HL-60/S4 treated with retinoic acid at 250 ng/mL for 4 days and 3 days (cell line): ENCODE results near the gene LRRK1.

Experiments used
- in situ Hi-C: fragments of 300-500 bp; cut with MboI; formaldehyde crosslinking; loops from 2 replicates; pipeline ENCODE4 v1.7.0; 2022; ENCODE audit warnings: low sequenced_read_pairs

LRRK1 gene

GRCh38 chr15:100891307-100892012, 27.7 kb upstream of the LRRK1 start:
- in situ Hi-C loops: no loop called here

- in situ Hi-C loops: no loop called here
Measured at GRCh38 chr15:100892013-100892355, 27.2 kb upstream of the LRRK1 start.

GRCh38 chr15:100893261-100893963, 25.7 kb upstream of the LRRK1 start:
- in situ Hi-C loops: no loop called here

- in situ Hi-C loops: no loop called here
Measured at GRCh38 chr15:100893964-100894295, 25.2 kb upstream of the LRRK1 start.

GRCh38 chr15:100895721-100896120, 23.4 kb upstream of the LRRK1 start:
- in situ Hi-C loops: no loop called here

- in situ Hi-C loops: no loop called here
Measured at GRCh38 chr15:100897221-100898151, 21.7 kb upstream of the LRRK1 start.

GRCh38 chr15:100898152-100898490, 21.0 kb upstream of the LRRK1 start:
- in situ Hi-C loops: no loop called here

GRCh38 chr15:100898661-100899462, 20.3 kb upstream of the LRRK1 start:
- in situ Hi-C loops: no loop called here

GRCh38 chr15:100899601-100900000, 19.6 kb upstream of the LRRK1 start:
- in situ Hi-C loops: no loop called here

GRCh38 chr15:100900136-100900794, 18.9 kb upstream of the LRRK1 start:
- in situ Hi-C loops: loop anchor here (25.0 kb wide), 1 partner anchor 362 kb away; the partner anchor contains the start of gene CHSY1

GRCh38 chr15:100900795-100901169, 18.4 kb upstream of the LRRK1 start:
- in situ Hi-C loops: loop anchor here (25.0 kb wide), 1 partner anchor 362 kb away; the partner anchor contains the start of gene CHSY1

- in situ Hi-C loops: loop anchor here (25.0 kb wide), 1 partner anchor 361 kb away; the partner anchor contains the start of gene CHSY1
Measured at GRCh38 chr15:100901296-100901695, 17.9 kb upstream of the LRRK1 start.

- in situ Hi-C loops: loop anchor here (25.0 kb wide), 1 partner anchor 360 kb away; the partner anchor contains the start of gene CHSY1
Measured at GRCh38 chr15:100901702-100902435, 17.3 kb upstream of the LRRK1 start.

GRCh38 chr15:100902436-100903167, 16.6 kb upstream of the LRRK1 start:
- in situ Hi-C loops: loop anchor here (25.0 kb wide), 1 partner anchor 360 kb away; the partner anchor contains the start of gene CHSY1

- in situ Hi-C loops: loop anchor here (25.0 kb wide), 1 partner anchor 359 kb away; the partner anchor contains the start of gene CHSY1
Measured at GRCh38 chr15:100903168-100903554, 16.0 kb upstream of the LRRK1 start.

- in situ Hi-C loops: loop anchor here (25.0 kb wide), 1 partner anchor 356 kb away; the partner anchor contains the start of gene CHSY1
Measured at GRCh38 chr15:100905850-100906249, 13.3 kb upstream of the LRRK1 start.

GRCh38 chr15:100908466-100908865, 10.7 kb upstream of the LRRK1 start:
- in situ Hi-C loops: loop anchor here (25.0 kb wide), 1 partner anchor 354 kb away; the partner anchor contains the start of gene CHSY1

- in situ Hi-C loops: loop anchor here (25.0 kb wide), 1 partner anchor 353 kb away; the partner anchor contains the start of gene CHSY1
Measured at GRCh38 chr15:100909565-100909964, 9.6 kb upstream of the LRRK1 start.
